Thyroid gland (tissue), 4 donors: Measurements from ENCODE around the gene KCNB1. TPM values are rescaled to one million over a fixed set of nuclear protein-coding genes. Genes with fewer than 3 reads are reported as not detected.
A peak's percentile ranks its signal among the peaks of the same experiment; 100 is the strongest.

Source experiments
- DNase-seq, 2 donors: peaks; one replicate each; pipeline ENCODE4 v3.0.0-alpha.2; 2019
- H3K27ac ChIP-seq, 3 donors: fragments of 200-600 bp; sonication (generic); 1 replicate in 2 of 3; 2 replicates in 1 of 3; pipeline ENCODE4 v1.5.1; 2016 to 2019; ENCODE audit warnings: mild to moderate bottlenecking in 1 of 3, moderate library complexity in 1 of 3
- H3K27me3 ChIP-seq: fragments of 200-600 bp; sonication (generic); one replicate; pipeline ENCODE4 v1.5.1; 2019
- H3K36me3 ChIP-seq, 2 donors: fragments of 200-600 bp; sonication (generic); one replicate each; pipeline ENCODE4 v1.5.1; 2016 to 2019
- H3K4me1 ChIP-seq, 2 donors: fragments of 200-600 bp; sonication (generic); one replicate each; pipeline ENCODE4 v1.5.1; 2017 to 2019
- H3K4me3 ChIP-seq, 3 donors: fragments of 200-600 bp; sonication (generic); replicated peaks in 1 of 3; 1 replicate in 2 of 3; 2 replicates in 1 of 3; pipeline ENCODE4 v1.5.1; 2016; ENCODE audit warnings: mild to moderate bottlenecking in 1 of 3
- H3K9me3 ChIP-seq: fragments of 200-600 bp; sonication (generic); one replicate; pipeline ENCODE4 v1.5.1; 2017
- POLR2A ChIP-seq, 2 donors: fragments of 450-650 bp; IDR thresholded peaks; one replicate each; pipeline ENCODE4 v1.6.1; 2017; ENCODE audit warnings: antibody characterized with exemption in 2 of 2, mild to moderate bottlenecking in 2 of 2, moderate library complexity in 1 of 2
- WGBS, 2 donors: methylation state at CpG; one replicate each; pipeline ENCODE4 v1.1.5; 2017; 5-methylcytosine and 5-hydroxymethylcytosine counted together
- intact Hi-C: fragments of 100-400 bp; cut with DNase I; formaldehyde crosslinking; loops from one replicate; pipeline ENCODE4 v1.15.1; 2023
- total RNA-seq, 4 donors: library from RNA; depleted of rRNA; stranded (reverse); fragments of >200 nt; gene quantifications; one replicate each; pipeline ENCODE4 v1.2.3, GENCODE V29; 2016
- TF ChIP-seq, protein P1 (sequence below), 6 experiments: fragments of 200-600 bp in 3 of 6; fragments of 450-650 bp in 3 of 6; sonication (generic) in 3 of 6; IDR thresholded peaks; one replicate each; pipeline ENCODE4 v1.5.1; 2016 to 2019; ENCODE audit warnings: antibody characterized with exemption in 6 of 6, mild to moderate bottlenecking in 2 of 6, inconsistent platforms in 1 of 6, moderate library complexity in 1 of 6

KCNB1 gene
- total RNA-seq, 4 donors from 2014 or later, result 0.34 to 0.54 (median 0.47) TPM

DNA sequence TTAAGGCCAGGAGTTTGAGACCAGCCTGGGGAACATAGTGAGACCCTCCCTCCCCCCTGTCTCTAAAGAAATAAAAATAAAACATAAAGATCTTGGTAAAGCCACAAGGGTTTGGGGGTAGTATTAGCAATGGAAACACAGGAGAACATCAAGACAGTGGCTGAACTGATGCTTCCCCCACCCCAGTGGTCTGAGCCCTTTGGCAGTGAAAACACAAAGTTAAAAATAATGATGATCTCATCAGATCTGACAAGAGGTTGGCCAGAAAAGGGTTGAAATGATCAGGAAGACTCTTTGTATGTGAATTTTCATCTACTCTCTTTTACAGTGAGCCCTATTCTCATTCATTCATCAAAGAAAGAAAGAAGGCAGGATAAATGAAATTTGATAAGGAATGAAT lies 93.7 kb downstream of the KCNB1 start:
- no peak for DNase-seq
- Histone ChIP-seq H3K27ac (no peak overlapping the region), H3K27me3 (no peaks in the 10 kb centered on the region), H3K36me3 (no peaks in the 10 kb centered on the region), H3K9me3 (no peaks in the 10 kb centered on the region), H3K4me1 (no peaks in the 10 kb centered on the region), H3K4me3 (no peak overlapping the region)
- TF ChIP-seq, protein P1, sequence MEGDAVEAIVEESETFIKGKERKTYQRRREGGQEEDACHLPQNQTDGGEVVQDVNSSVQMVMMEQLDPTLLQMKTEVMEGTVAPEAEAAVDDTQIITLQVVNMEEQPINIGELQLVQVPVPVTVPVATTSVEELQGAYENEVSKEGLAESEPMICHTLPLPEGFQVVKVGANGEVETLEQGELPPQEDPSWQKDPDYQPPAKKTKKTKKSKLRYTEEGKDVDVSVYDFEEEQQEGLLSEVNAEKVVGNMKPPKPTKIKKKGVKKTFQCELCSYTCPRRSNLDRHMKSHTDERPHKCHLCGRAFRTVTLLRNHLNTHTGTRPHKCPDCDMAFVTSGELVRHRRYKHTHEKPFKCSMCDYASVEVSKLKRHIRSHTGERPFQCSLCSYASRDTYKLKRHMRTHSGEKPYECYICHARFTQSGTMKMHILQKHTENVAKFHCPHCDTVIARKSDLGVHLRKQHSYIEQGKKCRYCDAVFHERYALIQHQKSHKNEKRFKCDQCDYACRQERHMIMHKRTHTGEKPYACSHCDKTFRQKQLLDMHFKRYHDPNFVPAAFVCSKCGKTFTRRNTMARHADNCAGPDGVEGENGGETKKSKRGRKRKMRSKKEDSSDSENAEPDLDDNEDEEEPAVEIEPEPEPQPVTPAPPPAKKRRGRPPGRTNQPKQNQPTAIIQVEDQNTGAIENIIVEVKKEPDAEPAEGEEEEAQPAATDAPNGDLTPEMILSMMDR (IDR thresholded peaks at IDR 0.05), result no peak
- TF ChIP-seq POLR2A (IDR thresholded peaks at IDR 0.05), result no peak
- intact Hi-C loops, result no loop called here

DNA sequence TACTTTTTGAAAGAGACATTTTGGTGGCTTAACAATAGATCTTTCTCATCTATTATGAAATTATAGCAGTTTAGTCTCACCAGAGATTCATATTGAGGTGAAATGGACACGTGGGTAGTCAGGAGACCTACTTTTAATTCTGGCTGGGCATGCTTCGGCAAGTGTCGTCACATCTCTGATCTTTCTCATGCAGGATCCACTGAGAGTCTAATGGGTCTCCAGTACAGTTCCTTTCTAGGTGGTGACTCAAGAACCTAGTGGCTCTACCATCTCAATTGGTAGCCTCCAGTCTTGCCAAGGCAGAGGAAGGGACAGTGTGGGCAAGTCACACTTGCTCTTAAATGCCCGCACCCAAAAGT lies 94.9 kb downstream of the KCNB1 start:
- TF ChIP-seq, protein P1 (IDR thresholded peaks at IDR 0.05), result no peak
- TF ChIP-seq POLR2A (IDR thresholded peaks at IDR 0.05), result no peak
- Histone ChIP-seq H3K27ac (no peak overlapping the region), H3K27me3 (no peaks in the 10 kb centered on the region), H3K4me1 (no peaks in the 10 kb centered on the region), H3K9me3 (no peaks in the 10 kb centered on the region), H3K36me3 (no peaks in the 10 kb centered on the region), H3K4me3 (no peak overlapping the region)
- WGBS, 2 donors, result 84 to 90% methylated on average over 4 of the region's 4 CpGs
- DNase-seq, result no peak
- intact Hi-C loops, result no loop called here

DNA sequence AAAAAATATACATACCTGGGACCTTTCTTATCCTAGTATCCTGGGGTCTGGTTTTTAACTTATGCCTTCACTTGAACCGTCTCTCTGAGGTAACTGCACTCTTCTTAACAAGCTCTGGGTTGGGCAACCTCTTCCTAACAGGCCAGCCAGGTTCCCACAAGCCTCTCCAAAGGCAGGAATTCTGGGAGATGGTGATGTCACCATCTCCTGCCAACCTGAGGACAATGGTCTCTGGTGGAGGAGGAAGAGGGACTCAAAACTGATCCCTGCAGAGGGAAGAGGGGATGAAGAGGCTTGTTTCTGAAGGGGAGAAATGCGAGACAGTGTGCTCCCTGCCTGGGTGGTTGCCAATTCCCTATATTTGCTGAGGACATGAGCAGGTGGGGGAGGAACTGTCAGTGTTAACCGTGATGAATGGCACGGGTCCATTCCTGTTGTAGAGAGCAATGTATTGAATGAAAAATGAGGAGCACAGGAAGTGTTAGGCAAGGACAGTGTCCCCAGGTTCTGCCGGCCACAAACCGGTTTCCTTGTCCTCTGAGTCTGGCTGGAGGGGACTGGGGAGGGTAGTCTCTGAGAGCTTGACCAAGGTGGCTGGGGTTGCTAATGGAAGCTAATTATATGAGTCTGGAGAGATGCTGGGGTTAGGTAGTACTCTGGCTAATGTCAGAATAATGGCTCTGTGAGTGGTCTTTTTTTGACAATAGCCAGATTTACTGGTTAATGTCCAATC lies 95.5 kb downstream of the KCNB1 start:
- no peak for DNase-seq
- Histone ChIP-seq H3K36me3 (no peaks in the 10 kb centered on the region), H3K27ac (no peak overlapping the region), H3K4me1 (no peaks in the 10 kb centered on the region), H3K27me3 (no peaks in the 10 kb centered on the region), H3K9me3 (no peaks in the 10 kb centered on the region), H3K4me3 (no peak overlapping the region)
- TF ChIP-seq, protein P1 (IDR thresholded peaks at IDR 0.05), result no peak
- no peak for TF ChIP-seq POLR2A (IDR thresholded peaks at IDR 0.05)
- 46 to 55% methylated on average over 6 of the region's 6 CpGs for WGBS, 2 donors
- intact Hi-C loops, result no loop called here

DNA sequence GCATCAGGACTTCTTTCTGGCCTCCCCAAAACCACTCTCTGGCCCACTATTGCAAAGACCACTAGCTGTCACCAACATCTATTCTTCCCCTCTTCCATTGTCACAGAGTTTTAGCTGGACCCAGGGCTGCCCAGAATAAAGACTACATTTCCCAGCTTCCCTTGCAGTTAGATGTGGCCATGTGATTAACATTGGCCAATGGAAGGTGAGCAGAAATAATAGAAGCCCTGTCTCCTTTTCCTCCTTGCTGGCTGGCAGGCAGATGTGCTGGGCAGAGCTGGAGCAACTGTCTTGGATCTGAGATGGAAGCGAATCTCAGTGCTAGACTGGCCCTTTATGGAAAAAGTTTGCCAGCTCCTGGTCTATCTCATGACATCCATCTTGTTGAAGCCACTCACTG lies 97.0 kb downstream of the KCNB1 start:
- Histone ChIP-seq H3K27ac (no peak overlapping the region), H3K27me3 (no peaks in the 10 kb centered on the region), H3K9me3 (no peaks in the 10 kb centered on the region), H3K4me1 (peaks cover 0 to 10% of the 10 kb centered on the region in 2 donors), H3K4me3 (no peak overlapping the region), H3K36me3 (no peaks in the 10 kb centered on the region)
- TF ChIP-seq, protein P1 (IDR thresholded peaks at IDR 0.05), result no peak
- no peak for TF ChIP-seq POLR2A (IDR thresholded peaks at IDR 0.05)
- intact Hi-C loops, result no loop called here
- 79 to 81% methylated on average over 1 of the region's 1 CpG for WGBS, 2 donors
- no peak for DNase-seq

DNA sequence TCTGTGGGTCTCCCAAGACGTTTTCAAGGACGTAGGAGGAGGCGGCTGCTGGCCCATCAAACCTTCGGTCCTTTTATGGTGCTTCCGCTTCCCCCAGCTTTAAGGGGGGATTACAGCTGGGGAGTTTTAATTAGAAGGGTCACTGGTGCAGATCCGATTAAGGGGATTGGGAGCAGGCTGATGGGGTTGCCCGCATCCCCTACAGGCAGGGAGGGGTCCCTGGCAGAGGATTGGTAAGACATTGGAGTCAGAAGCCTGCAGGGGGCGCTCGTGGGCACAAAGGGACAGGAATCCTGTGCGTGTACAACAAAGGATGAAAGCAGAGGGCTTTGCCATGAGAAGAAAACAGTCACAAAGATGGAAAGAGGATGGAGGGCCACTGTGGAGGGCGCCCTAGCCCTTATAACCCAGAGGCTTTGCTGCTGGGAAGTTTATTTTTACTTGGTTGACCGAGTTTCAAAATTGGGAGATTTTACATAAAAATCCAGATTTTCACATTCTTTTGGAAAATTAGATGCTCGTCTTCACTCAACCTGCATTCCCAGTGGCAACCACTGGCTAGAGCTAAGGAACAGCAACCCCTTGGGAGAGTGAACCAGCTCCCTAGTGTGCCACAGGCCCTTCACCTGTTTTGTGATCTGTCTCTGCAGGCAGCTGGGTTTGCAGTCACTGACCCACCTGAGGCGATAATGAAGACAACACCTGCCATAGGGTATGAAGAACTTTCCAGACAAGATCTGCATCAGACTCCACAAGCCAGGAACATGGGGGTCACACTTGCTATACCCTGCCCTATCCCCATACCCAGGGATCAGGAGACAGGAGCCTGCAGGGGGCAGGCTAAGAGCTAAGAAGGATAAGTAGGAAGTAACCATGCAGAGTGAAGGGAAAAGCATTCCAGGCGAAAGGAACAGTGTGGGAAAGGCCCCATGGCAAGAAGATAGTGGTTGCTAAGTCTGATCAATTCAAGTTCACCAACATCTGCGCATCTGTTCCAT lies 97.7 kb downstream of the KCNB1 start:
- DNase-seq, result peak; percentile 36 to 62
- no peaks in the 10 kb centered on the region for H3K36me3 ChIP-seq
- TF ChIP-seq, protein P1 (IDR thresholded peaks at IDR 0.05), result peak in 5 of 6 experiments; percentile 27 to 61 (median 40)
- TF ChIP-seq POLR2A (IDR thresholded peaks at IDR 0.05), result no peak
- H3K27me3 ChIP-seq, result no peaks in the 10 kb centered on the region
- no peak overlapping the region for H3K27ac ChIP-seq
- intact Hi-C loops, result no loop called here
- no peaks in the 10 kb centered on the region for H3K9me3 ChIP-seq
- H3K4me1 ChIP-seq, result peaks cover 0 to 10% of the 10 kb centered on the region in 2 donors
- H3K4me3 ChIP-seq, result no peak overlapping the region
- WGBS, 2 donors, result 47 to 50% methylated on average over 16 of the region's 16 CpGs
